NCI-H2196 treated with DMSO at 0.1 percent for 48 hours (cell line): Measurements from ENCODE around the gene CMTM8.
A peak's percentile ranks its signal among the peaks of the same experiment; 100 is the strongest.
"Not testable (repeated sequence)": the region's sequence is repeated elsewhere in the genome, so short reads cannot be mapped to it uniquely, and the experiment has no call there.

Experiments used
- DNase-seq: peaks from one replicate; lab custom pipeline; 2025; ENCODE audit not compliant: unreplicated experiment; lab: John Stamatoyannopoulos, UW

CMTM8 gene

DNA sequence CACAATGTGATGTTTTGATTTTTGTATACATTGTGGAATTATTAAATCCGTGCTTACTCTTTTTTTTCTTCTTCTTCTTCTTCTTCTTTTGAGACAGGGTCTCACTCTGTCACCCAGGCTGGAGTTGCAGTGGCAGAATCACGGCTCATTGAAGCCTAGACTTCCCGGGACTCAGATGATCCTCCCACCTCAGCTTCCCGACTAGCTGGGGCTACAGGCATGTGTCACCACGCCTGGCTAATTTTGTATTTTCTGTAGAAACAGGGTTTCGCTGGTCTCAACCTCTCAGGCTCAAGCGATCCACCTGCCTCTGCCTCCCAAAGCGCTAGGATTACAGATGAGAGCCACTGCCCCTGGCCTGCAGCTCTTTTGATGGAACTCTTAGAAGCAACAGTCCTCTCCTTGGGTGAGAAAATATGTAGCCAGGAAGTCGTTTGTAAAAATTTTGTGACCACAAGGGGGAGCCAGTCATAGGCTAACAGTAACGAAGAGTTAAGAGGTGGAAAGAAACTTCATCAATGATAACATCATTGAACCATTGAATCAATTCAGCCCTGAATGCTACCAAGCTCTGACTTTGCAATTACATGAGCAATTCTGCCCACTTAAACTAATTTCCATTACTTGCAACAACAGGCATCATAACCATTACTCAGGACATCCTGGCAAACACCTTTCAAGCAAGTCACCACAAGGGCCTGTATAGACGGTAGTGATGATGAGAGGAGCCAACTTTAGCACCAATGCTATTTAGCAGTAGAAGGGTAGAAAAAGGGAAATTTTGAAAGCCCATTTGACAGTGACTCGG lies 136.5 kb downstream of the CMTM8 start:
- DNase-seq: no peak

DNA sequence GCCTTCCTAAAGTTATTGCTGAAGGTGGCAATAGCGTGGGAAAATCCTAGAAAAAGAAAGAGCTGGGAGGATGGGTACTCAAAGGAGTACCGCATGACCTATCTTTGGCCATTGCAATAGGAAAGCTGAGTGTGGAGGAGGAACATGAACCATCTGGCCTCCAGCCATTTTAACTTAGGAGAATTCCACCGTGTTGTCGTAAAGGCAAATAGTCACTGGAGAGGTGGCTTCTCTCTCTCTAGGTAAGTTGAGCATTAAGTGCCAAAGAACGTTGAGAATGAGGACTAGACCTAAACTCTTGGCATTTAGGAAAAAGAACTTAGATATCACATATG lies 137.1 kb downstream of the CMTM8 start:
- no peak for DNase-seq

DNA sequence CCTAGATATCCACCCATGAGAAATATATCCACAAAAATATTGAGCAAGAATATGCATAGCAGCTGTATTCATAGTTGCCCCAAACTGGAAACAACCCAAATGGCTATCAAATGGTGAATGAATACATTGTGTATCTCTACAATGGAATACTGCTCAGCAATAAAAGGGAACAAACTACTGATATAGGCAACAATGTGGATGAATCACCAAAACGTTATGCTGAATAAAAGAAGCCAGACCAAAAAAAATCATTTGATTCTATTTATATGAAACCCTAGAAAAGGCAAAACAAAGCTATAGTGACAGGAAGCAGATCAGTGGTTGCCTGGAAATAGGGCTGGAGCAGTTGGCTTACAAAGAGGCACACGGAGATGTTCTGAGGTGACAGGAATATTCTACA lies 137.6 kb downstream of the CMTM8 start:
- no peak for DNase-seq

DNA sequence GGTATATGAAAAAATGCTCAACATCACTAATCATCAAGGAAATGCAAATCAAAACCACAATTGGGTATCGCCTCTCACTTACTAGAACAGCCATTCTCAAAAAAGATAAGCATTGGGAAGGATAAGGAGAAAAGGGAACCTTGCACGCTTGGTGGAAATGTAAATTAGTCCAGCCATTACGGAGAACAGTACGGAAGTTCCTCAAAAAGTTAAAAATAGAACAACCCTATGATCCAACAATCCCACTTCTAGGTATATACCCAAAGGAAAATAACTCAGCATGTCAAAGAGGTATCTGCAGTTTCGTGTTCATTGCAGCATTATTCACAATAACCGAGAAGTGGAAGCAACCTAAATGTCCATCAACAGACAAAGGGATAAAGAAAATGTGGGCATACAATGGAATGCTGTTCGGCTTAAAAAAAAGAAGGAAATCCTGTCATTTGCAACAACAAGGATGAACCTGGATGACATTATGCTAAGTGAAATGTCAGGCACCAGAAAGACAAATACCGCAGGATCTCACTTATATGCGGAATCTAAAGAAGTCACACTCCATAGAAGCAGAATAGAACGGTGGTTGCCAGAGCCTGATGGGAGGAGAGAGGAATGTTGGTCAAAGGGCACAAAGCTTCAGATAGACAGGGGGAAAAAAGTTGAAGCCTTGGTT lies 141.5 kb downstream of the CMTM8 start:
- DNase-seq: no peak

DNA sequence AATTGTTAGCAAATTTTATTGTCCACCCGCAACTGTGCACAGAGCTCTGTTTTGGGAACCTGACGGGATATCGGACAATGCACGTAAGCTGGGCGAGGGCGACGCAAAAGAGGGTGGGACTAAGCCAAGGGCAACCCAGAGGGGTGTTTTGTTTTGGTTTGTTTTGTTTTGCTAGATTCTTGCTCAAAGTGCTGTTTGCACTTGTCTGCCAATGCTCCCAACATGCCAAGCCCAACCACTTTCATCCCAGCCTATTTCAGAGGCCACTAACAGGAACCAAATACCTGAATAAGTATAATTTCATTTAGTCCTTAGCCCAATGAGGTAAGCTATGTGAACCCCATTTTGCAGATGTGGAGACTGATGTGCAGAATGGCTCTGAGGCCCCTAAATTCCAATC lies 143.4 kb downstream of the CMTM8 start:
- DNase-seq: no peak

DNA sequence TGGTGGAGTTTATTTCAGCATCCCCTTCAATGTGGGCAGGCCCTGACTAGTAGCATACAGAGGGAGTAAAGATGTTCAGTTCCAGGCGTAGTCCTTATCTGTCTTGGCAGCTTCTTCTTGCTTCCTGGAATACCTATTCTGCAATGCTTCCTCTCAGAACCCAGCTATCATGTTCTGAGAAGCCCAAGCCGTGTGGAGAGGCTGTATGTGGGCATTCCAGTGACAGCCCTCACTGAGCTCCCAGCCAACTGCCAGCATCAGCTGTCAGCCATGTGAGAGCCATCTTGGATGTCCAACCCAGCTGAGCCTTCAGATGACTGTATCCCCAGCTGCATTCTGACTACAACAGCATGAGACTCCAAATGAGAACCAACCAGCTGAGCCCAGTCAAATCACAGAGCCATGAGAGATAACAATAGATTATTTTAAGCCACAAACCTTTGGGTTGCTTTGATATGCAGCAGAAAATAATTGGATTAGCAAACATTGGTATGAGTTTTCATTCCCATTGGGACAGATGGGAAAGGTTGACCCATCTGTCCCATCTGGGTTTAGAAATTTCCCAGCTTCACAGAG lies 144.7 kb downstream of the CMTM8 start:
- no peak for DNase-seq

DNA sequence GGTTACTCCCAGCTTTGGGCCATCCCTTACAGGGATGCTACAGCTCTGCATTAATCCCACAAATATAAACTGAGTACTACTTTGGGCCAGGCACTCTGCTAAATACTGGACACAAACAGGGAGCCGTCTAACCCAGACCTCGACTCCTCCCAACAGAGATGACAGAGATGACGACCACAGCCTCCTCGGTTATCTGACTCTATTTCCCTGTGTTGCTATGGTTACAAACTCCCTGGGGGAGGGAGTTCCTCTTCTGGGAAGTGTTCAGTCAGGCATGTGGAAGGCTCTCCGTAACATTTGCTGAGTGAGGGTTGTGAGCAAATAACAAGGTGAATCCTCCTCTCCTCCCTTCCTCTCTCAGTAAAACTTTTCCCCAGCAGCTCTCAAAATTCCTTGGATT lies 146.5 kb downstream of the CMTM8 start:
- DNase-seq: no peak

DNA sequence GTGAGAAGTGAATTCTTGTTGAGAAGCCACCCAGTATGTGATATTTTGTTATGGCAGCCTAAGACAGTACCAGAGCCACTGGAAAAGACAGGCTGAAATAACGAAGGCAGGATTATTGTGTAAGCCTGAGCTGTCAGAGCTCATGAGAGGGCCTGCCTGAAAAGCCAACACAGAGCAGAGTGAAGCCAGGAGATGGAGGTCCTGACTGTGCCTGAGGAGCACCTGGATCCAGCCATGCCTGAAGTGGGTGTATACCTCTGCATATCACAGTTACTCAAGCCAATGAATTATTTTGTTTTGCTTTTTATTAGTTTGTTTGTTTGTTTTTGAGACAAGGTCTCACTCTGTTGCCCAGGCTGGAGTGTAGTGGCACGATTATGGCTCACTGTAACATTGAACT lies 149.0 kb downstream of the CMTM8 start:
- no peak for DNase-seq

DNA sequence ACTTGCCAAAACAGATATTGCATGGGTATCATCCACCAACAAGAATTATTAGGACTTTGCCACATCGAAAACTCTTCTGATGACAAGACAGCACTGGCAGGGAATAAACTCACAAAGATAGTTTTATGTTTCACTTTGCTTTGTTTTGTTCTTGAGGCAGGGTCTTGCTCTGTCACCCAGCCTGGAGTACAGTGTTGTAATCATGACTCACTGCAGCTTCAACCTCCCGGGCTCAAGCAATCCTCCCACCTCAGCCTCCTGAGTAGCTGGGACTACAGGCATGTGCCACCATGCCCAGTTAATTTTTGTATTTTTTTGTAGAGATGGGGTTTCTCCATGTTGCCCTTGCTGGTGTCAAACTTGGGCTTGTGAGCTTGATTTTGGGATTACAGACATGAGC lies 151.1 kb downstream of the CMTM8 start:
- not testable (repeated sequence) for DNase-seq

DNA sequence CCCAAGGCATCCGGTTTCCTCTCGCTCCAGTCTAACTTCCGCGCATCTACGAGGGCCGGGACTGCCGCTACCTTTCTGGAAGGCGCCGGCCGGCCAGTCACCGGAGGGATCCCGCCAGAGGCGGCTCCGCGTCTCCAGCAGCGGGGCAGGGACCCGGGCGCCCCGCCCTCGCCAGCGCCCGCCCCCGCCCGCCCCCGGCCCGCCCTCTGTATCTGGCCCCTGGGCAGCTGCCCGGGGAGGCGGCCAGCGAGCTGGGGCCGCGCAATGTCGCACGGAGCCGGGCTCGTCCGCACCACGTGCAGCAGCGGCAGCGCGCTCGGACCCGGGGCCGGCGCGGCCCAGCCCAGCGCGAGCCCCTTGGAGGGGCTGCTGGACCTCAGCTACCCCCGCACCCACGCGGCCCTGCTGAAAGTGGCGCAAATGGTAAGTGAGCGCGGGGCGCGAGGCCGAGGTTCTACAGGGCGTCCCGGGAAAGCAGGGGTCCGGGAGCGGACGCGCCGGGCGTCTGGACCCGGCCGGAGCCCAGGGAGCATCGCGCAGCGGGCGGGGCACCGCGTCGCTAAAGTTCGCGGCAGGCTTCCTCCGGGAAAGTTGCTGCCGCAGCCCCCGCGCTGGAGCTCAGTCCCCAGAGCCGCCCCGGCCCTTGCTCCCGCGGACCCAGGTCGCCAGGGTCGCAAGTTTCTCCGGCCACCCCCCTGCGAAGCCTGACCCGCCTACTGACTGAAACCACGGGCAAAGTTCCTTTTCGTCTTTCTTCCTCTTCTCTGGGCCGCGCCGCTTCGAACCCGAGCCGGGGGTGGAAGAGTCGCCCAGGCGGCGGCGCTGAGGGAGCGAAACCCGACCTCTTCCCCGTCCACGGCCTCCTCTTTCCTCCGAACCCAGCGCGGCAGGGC lies 153.4 kb downstream of the CMTM8 start, which contains the start of gene CMTM7:
TSS of gene CMTM7 (plus strand) at position 211 of the 893 bp plus-strand sequence. CDS start at position 265, 54 bp downstream.
- peak; percentile 12 for DNase-seq

DNA sequence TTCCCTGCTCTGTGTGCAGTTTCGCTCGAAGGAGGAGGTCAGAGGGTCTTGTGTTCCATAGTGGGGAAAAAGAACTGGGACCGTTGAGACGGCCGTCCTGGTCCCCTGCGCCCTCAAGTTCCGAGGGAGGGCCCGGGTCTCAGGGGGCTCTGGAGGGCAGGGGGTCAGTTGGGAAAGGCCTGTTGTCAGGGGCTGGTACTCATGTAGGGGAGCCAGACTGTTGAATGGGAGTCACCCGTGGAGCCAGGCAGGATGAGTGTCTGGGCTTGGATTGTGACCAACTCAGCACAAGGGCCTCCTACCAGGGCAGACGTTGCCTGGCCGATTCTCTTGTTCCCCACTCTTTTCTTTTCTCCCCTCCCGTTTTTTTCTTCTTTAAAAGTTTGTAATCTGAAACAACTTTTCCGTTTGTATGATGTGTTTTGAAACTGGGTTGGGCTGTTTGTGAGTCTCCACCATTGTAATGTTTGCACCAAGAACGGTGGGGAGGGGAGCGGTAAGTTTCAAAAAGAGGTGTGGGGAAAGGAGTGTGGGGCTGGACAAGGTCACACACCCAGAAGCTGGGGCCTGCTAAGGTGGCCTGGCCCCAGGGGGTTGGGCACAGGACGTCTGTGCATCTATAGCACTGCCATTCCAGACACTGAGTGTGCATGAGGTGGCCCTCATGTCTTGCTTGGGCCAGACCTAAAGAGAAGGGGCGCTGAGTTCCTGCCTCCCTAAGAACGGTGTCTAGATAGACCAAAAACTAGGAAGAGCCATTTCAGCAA lies 154.2 kb downstream of the CMTM8 start:
- no peak for DNase-seq

DNA sequence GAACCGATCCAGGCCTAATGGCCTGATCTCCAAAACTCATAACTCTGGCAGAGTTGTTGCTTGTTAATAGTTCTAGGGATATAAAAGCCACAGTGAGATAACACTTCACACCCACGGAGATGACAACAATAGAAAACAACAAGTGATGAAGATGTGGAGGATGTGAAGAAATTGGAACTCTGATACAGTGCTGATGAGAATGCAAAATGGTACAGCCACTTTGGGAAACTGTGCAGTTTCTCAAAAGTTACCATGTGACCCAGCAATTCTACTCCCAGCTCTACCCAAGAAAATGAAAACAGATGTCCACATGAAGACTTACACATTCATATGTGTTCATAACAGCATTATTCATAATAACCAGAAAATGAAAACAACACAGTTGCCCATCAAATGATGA lies 157.0 kb downstream of the CMTM8 start:
- no peak for DNase-seq

DNA sequence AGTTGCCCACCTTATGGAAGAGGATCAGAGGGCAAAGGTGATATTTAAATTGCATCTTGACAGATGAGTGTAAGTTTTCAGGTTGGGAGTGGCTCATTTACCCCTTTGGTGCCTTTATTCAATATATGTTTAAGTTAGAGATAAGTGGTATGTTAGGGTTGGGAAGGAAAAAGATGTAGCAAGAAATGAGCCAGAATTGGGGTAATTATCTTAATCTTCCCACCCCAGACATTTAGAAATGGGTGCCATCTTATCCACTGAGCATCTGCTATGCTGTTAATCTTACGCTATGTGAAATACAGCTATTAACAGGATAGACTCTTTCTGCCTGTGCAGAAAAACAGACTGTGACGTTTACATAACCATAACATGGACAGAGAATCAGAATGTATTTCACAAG lies 159.5 kb downstream of the CMTM8 start:
- no peak for DNase-seq

DNA sequence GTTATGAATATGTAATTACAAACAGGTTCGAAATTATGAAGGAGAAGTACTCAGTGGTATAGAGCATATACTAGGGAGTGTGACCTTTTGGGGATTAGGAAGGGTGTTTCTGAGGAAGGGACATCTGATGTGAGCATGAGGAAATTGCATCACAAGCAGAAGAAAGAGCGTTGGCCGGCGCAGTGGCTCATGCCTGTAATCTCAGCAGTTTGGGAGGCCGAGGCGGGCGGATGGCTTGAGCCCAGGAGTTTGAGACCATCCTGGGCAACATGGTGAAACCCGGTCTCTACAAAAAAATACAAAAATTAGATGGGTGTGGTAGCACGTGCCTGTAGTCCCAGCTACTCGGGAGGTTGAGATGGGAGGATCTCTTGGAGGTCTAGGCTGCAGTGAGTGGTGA lies 160.1 kb downstream of the CMTM8 start:
- no peak for DNase-seq

DNA sequence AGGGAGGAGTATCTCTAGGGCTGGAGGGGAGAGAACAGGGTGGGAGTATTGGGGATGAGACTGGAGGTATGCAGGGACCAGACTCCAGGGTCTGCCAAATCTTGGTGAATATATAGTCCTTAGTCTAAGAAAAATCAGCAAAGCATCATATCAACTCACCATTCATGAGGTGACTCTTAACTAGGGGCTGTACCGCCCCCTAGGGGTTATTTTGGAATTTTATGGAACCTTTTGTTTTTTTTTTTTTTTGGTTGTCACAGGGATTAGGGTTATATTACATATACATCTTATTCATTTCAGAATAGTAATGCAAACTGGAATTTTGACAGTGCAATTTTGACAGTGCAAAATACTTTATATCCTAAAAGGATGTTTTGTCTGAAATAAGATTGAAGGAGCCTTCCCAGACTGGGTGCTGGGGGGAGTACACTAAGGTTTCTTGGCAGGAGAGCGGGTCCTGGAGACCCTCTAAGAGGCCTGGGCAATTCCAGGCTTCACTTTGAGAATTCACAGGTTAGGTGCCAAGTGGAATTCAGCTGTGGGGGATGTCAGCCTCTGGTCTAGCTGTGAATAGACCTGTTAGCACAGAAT lies 160.6 kb downstream of the CMTM8 start:
- no peak for DNase-seq

DNA sequence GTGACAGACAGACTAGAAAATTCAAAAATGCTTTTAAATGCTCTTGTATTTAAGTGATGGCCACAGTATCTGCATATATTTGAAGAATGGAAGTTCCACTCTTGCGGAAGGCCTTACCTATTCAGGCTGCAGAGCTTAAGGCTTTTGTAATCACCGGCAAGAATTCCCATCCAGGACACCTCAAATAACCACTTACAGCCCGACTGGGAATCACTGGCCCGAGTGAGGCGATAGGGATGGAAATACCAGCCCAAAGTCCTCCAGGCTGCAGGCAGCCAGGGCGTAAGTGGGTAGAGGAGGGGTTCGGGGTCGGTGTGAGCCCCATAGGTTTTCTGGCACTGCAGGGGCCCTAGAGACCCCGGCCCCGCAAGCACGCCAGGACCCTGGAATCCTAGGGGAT lies 162.6 kb downstream of the CMTM8 start:
- DNase-seq: no peak

DNA sequence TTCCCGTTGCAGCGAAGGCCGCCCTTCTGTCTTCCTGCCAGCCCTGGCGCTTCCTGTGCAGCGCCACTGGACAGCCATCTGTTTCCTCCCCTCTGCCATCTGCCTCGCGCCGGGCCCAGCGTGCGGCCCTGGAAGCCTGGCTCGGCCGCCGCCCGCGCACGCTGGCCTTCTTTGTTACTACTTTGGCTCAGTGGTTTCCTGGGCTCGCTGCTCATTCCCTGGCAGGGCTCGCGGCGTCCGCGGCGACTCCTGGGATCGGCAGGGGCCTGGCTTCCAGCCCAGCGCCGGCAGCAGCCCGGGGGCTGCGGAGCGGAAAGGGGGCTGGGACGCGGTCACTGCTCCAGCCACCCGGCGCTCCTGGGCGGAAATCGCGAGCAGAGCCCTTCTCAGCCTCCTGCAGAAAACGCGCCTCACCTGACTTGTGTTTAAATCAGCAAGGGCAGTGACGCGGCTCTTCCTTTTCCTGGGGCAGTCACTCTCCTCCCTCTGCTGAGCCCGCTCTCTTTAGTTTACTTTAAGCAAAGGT lies 163.1 kb downstream of the CMTM8 start:
- DNase-seq: peak; percentile 31

DNA sequence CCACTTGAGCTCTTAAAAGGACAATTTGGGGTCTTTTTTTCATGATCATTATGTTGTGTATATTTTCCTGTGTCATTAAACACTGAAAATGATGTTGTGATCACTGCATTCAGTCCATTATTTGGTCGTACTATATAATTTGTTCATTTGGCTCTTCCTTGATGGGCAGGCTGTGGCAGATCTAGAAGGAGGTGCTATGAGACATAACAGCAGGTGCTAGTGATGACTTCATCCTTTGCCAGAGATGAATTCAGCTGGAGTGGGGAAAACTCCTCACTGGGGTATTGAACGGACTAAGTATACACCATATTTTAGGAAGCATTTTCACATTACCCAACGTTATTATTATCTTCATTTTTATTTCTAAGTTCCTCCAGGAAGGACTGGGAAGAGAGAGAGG lies 165.2 kb downstream of the CMTM8 start:
- peak; percentile 31 for DNase-seq

DNA sequence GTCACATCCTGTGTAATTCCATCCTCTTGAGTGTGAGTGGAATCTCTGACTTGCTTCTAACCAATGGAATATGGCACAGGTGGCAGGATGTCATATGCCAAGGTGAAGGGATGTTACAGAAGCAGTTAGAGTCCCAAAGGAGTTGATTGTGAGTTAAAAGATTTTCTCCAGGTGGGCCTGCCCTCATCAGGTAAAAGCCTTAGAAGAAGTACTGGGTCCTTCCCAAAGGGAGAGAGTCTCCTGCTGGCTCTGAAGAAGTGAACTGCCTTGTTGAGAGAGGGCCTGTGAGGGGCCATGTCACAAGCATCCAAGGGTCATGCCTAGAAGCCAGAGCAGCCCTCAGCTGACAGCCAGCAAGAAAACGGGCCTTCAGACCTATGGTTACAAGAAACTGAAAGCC lies 166.2 kb downstream of the CMTM8 start:
- DNase-seq: no peak

DNA sequence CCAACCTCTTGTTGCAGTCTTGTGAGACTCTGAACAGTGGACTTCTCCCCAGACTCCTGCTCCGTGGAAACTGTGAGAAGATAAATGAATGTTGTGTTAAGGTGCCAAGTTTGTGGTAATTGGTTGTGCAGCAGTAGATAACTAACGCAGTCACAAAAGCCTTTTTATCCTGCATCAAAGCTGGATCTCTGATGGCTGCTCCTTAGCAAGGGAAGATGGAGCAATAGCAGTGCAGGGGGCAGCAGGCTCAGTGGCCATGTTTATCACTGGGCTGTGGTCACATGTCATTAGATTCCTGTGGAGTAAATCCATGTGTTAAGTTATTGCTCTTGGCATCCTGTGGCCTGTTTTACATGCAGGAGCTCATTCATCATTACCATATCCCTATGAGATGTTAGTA lies 166.7 kb downstream of the CMTM8 start:
- no peak for DNase-seq
